HG03045 (cell line): ENCODE data around the gene PTGER4.

Experiments
- ATAC-seq: cut with Tn5 transposase; IDR thresholded peaks from one replicate; pipeline ENCODE4 v1.9.1; 2021; ENCODE audit warnings: mild to moderate bottlenecking, moderate library complexity; ENCODE audit not compliant: unreplicated experiment

Gene PTGER4

DNA sequence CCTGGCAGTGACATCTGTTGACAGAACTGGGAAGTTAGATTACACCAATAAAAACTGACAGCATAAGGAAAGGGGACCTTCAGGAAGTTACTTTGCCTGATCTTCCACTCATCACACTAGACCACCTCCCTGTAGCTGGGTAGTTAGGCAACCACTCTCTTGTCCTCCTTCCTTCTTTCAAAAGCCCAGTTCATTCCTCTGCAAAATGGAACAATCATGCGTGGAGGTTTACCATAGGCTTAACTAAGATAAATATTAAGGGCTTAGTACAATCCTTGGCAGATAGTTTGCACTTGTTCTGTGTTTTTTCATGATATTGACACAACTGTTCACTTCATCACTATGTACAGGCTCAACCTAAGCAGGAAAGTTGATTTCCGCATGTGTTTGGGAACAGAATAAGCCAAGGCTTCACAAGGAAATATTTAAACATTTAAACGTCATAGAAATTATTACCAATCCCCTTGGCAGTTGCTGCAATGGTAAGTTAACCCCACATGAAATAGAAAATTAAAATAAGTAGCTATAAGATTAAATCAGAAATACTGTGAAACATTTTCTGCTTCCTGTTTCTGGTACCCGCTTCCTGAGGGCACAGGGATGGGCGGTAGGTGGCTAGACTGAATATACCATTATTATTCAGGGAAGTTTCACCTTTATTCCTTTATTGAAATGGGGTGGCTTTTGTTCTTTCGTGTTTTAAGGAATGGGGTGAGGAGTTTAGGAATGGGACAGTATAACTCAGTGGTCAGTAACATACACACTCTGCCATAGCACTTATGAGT is 9.9 kb upstream of the PTGER4 start:
- ATAC-seq: no peak

DNA sequence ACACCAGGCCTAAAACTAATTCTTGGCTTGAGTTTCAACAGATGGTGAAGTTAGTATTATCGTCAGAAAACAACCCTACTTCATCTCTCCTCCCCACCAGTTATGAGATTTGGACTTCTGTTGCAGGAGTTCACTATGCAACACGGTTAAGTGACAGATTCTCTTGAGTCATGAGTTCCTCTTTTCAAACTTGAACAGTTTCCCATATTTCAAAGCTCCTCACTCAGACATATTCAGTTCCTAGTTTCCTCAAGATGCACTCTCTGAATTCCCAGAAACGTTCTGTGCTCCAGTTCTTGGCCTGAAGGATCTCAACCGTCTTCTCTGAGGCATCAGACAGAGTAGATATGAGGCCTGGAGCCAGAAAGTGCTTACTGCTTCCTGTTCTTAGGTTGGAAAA is 7.3 kb upstream of the PTGER4 start:
- no peak for ATAC-seq

DNA sequence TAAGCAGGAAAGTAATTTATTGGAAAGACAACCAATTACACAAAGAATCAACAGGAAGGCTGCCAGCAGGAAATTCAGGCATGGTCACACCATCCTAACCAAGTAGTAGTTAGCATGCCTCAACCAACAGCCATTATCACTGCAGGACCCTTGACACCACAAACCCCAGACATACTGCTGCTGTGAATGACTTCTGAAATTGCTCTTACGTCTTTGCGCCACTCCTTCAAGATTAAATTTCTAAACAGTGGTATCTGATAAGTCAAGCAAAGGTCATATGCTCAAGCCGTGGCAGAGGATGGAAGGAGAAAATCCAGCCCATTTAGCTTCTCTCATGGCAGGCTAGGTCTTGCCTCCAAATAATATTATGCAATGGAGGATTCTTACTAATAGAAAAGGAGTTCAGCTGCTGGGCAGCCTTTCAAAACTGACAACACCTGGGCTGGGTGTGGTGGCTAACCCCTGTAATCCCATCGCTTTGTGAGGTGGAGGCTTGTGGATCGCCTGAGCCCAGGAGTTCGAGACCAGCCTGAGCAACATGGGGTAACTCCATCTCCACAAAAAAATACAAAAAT is 5.0 kb upstream of the PTGER4 start:
- no peak for ATAC-seq

DNA sequence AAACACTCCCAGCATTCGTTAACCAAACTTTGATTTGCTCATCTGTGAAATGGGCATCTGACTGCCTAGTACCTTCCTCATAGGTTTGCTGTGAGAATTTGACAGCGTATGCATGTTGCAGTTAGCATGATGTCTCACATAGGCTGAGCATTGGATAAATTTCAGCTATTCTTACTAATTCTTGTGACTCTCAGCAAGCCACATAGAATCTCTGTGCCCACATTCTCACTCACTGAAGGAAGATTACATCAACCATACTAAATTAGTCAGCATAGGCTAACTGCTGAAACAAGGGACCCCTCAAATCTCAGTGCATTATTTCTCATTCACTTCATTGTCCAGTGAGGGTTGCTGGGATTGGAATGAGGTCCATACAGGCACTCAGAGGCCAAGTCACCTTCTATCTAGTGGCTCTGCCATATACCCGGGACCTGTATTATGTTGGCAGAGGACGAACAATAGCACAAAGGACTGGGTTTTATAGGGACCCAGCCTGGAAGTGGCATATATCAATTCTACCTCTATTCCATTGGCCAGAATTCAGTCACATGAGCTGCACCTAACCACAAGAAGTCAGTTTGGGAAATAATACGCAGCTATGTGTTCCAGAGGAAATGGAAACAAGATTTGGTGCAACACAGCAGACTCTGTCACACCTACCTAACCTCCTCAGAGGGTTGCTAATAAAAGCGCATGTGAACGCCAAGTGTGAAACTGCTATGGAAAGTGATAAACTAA is 4.2 kb upstream of the PTGER4 start:
- ATAC-seq: no peak

DNA sequence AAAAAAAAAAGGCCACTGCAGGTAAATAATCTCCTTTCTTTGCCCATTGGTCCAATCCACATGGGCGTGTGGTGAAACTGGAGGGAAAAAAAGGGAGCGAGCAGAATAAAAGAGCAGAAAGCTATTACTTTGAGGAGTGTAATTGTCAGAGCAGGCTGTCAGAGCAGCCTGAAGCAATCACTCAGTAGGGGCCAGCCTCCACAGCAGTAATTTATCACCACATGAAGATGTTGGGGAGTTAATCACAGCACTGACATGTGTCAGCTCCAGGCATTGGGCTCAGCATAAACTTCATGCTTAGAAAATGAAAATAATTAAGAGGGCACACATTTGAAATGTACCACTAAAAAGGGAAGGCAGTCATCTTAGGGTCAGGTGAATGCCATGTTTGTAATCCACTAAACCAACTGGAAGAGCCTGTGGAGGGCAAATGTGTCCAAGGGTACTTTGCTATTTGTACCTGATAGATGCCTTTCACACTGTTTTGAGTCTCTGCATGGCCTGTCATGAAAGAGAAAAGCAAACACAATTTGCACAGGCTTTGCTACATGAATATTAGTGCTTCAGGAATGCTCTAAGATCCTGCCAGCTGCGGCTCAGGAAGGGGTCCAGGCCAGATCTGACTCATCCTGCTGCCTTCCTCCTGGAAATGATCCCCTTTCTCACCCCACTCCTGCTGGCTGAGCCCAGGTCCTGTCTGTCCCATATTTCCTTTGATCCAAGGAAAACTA is 2.9 kb upstream of the PTGER4 start:
- ATAC-seq: no peak

DNA sequence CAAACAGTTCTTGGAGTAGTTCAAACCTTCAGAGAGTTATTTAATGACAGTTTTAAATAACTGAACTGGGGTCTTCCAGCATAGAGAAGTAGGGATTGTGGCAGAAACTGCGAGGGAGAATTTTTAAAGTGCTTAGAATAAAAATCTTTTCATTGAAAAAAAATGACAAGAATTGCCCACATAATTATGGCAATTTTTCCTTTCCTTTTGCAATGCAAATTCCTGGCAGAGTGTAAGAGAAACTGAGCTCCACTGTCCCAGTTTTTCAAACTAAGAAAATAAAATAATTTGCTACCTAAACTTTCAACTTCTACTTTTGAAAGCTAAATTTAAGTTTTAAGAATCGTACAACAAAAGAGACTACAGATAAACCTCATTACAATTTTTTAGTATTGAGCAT is 2.3 kb upstream of the PTGER4 start:
- ATAC-seq: no peak

DNA sequence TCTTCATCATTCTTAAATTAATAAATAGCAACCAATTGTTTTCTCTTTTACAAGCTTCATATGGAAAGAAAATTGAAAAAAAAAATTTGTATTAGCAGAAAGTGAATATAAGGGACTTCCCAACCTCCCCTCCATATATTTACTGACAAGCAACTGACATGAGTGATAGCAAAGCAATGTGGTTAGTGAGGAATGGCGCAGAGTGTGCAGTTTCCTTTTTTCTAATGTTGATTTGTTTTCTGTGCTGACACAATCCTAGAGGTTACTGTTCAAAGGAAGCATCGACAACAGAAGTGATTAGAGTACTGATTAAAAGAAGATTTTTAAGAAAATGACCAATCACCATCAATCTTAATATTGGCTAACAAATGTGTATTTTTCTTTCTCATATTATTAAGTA is 1.7 kb upstream of the PTGER4 start:
- ATAC-seq: no peak

DNA sequence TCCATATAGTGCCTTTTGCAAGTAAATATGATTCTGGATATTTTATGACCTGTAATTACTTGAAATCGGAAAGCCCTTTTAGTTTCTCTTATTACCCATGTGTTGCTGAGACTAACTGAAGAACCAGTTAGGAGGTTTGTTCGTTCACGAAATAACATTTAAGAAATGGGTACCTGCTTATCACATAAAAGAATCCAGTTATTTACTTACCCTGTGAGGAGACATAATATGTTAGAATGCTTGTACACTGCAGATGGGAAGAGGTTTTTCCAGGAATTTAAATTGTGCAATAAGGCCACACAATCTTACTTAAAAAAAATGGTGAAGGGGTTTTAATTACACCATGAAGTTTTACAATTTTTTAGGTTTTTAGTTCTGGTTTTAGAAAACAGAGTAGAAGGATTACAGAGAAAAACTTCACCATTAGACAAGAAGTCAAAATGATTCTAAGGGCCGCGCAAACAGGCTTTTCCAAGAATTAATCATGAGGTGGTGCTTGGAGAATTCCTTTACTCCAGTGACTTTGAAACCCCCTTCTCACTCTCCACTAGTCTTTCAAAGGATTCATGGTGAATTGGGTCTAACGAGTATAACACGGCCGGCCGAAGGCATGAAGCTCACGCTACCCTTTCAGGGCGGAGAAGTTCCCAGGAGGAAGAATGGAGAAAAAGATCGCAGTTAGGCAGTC is 1.1 kb upstream of the PTGER4 start:
- no peak for ATAC-seq

DNA sequence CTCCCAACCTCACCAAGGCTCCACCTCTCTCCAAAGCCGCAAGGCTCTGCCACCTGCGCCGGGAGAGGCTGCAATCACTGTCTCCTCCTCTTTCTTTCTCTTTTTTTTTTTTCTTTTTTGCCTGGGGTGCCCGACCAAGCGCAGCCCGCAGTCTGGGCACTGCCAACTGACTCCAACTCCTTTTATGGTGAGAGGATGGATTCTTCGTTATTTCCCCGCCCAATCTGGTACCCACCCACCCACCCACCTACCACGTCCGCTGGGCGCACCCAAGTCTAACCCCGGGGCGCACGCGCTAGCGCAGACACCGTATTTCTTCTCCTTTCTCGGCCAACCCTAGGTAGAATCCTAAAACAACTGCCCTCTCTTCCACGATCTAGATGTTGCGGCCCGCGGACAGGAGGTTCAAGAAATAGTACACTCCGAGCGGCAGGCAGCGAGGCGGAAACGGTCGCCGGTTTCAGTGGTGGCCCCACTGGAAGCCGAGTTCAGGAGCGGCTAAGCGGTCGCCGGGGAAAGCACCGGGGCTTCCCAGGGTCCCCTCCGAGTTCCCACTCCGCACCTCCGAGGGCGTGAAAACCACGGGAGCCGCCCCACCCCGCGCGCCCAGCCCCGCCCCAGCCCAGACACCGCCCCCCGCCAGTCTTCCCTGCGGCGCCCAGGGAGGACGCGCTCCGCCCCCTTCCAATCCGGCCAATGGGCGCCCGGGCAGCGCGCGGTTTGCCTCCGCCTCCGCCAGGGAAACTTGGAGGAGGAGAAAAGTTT is 385 bp upstream of the PTGER4 start:
- peak; percentile 83 for ATAC-seq

DNA sequence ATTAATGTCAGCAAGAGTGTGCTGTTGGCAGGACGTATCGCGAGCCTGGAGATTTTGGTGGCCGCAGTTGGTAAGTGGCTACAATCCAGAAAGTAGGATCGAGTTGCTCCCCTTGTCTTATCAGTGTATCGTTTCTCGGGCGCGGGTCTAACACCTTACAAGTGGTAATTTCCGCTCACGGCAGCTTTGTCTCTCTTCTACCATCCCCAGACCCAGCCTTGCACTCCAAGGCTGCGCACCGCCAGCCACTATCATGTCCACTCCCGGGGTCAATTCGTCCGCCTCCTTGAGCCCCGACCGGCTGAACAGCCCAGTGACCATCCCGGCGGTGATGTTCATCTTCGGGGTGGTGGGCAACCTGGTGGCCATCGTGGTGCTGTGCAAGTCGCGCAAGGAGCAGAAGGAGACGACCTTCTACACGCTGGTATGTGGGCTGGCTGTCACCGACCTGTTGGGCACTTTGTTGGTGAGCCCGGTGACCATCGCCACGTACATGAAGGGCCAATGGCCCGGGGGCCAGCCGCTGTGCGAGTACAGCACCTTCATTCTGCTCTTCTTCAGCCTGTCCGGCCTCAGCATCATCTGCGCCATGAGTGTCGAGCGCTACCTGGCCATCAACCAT is 1.1 kb downstream of the PTGER4 start:
- no peak for ATAC-seq

DNA sequence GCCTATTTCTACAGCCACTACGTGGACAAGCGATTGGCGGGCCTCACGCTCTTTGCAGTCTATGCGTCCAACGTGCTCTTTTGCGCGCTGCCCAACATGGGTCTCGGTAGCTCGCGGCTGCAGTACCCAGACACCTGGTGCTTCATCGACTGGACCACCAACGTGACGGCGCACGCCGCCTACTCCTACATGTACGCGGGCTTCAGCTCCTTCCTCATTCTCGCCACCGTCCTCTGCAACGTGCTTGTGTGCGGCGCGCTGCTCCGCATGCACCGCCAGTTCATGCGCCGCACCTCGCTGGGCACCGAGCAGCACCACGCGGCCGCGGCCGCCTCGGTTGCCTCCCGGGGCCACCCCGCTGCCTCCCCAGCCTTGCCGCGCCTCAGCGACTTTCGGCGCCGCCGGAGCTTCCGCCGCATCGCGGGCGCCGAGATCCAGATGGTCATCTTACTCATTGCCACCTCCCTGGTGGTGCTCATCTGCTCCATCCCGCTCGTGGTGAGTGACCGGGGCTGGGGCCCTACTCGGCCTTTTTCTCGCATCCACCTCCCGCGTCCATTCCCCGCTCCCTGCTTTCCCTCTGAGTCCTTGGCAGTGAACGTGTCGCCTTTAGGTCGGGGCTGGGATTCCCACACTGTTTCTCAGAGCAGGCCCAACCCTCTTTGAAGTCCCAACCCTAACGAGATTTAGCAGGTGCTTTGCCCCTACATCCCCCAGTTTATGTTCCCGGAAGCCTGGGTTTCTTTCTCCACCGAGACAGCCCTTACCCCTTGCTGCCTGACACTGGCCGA is 1.8 kb downstream of the PTGER4 start:
- ATAC-seq: no peak

DNA sequence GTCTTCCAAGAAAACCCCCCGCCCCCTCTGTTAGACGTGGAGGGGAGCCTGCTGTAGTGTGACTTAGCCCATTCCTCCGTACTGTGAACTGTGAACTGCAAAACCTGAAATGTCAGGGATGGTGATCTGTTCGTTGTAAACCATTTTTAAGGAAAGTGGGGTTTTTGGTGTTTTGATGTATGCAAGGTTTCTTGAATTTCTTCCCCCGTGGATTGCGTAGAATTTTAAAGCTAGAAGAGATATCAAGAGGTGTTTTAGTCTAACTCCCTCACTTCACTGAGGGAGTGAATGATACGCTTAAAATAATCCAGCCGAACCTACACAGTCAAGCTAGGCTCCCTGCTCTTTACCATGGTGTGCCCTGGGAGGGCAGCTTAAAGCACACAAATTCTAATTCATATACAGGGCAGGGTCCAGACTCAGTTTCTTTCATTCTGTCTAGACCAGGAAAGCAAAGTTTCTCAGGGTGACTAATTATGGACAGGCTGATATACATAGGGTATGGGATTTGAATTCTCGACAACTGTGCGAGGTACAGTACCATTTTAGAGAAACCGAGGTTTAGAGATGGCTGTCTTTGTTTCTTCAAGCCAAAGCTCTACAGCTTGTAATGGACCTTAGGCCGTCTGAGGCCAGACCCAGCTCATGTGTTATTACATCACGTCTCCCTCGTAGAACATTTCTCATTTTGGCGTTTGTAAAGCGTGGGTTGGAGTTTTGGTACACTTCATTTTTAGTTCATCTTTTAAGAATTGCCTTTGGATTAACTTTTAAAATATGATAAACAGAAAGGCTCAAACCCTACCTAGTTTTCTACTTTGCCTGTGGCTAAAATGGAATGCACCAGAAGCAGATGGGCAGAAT is 2.7 kb downstream of the PTGER4 start:
- no peak for ATAC-seq

DNA sequence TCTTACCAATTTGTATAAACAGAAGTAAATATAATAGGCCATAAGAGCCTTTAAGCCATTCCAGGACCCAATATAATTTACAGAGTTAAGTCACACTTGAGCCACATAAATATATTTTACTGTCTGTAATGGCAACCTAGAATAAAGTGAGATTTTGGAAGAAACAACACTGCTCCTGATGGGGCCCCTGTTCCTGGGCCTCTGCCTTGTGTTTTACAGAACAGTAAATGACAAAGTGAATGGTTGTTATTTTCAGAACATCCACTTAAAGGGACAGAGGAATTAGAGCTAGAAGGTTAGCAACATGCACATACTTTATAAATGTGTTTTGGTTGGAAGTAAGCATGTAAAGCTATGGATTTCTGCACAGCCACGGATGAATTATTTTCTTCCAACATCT is 3.6 kb downstream of the PTGER4 start:
- ATAC-seq: no peak

DNA sequence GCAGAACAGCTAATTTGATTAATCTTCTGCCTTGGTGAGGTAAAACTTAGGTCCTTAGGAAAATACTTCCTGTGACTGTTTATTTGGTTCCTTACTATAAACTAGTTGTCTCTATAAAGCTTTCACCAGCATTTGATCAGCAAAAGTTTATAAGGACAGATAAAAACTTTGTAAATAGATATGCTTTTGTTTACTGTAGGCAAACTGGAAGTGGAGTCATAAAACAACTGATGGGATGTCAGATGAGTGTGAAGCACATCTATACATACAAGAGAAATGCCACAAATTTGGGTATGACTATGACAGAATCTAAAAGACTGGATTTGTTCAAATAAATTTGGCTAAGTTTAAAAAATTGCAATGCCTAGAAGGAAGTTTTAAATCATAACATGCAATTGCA is 5.5 kb downstream of the PTGER4 start:
- no peak for ATAC-seq

DNA sequence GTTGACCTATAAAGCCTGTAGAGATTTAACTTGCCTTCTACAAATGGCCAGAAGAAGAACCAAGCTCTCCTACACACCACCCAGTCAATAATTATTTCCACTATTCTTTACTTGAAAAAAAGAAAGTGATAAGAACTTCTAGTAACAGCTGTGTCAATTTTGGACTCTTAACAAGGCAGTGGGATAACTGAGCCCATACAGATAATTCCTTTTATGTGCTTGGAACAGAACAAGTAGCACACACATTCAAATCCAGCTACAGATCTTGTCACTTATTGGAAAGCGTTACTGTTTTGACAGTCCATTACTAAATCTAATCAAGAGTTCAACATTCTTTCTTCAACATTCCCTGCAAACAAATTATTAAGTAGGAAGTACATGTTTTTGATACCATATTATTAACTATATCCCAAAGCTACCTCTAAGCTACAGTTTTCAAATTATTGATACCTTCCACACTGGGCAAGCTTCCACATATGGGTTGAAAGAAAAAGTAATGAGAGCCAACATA is 6.3 kb downstream of the PTGER4 start:
- ATAC-seq: no peak

DNA sequence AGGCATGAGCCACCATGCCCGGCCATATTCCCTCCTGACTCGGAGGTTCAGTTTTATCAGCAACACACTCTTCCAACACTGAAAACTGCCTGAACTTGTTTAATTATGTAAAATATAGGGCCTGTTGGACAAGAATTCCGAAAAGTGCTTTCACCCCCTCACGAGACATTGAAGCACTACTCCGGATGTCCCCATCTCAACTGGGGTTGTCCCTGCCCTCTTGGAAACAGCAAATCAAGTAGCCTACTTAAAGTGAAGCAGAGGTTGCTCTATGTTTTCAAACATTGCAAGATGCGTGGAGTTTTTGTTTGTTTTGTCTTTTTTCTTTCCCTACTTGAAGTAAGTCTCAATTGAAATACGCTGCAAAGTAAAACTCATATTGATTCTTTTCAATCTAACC is 7.6 kb downstream of the PTGER4 start:
- no peak for ATAC-seq

DNA sequence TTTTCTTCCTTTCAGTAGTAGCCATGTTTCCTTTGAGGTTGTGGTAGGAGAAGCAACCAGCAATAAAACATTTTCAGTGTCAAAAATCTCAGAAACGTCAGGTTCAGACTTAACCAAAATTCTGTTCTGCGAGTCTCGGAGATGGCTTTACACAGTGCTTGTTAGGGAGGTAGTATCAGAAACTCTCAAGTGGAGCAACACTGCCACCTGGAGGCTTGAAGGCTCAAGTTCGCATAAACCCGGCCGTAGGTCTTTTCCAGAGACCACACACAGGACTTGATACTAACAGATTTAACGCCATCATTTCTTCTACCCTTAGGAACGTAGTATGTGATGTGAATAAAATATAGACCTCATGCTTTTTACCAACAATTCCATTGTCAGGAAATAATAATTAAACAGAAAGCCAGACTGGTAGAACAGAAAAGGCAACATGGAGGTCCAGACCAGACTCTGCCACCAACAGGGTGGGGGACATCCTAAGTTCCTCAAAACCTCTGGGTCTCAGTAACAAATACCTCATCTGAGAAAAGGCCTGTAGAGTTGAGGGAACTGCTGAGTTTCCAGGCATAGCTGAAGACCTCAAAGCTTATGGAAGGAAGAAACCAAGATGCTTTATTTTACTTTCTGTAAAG is 8.5 kb downstream of the PTGER4 start:
- peak; percentile 85 for ATAC-seq
